GM23248 (cell line): Measurements from ENCODE around the gene FJX1. TPM values are rescaled to one million over a fixed set of nuclear protein-coding genes. Genes with fewer than 3 reads are reported as not detected.

Experiments used
- DNase-seq: peaks from one replicate; pipeline ENCODE4 v3.0.0-alpha.2; 2015
- H2AFZ ChIP-seq: fragments of 200-600 bp; sonication (generic); 2 replicates; pipeline ENCODE4 v1.6.1; 2016; ENCODE audit warnings: antibody characterized with exemption
- H3F3A ChIP-seq: fragments of 200-600 bp; sonication (generic); 2 replicates; pipeline ENCODE4 v1.6.1; 2016; ENCODE audit warnings: mild to moderate bottlenecking, antibody characterized with exemption, mixed run types; ENCODE audit not compliant: insufficient read depth
- H3K27ac ChIP-seq: fragments of 200-600 bp; sonication (generic); 2 replicates; pipeline ENCODE4 v1.5.1; 2016; ENCODE audit warnings: mild to moderate bottlenecking
- H3K27me3 ChIP-seq: fragments of 200-600 bp; sonication (generic); replicated peaks from 2 replicates; pipeline ENCODE4 v1.6.1; 2016; ENCODE audit warnings: mild to moderate bottlenecking; ENCODE audit not compliant: insufficient read depth
- H3K36me3 ChIP-seq: fragments of 200-600 bp; sonication (generic); 2 replicates; pipeline ENCODE4 v1.6.1; 2016; ENCODE audit warnings: low read depth, mild to moderate bottlenecking
- H3K4me1 ChIP-seq: fragments of 200-600 bp; sonication (generic); 2 replicates; pipeline ENCODE4 v1.6.1; 2016; ENCODE audit warnings: mild to moderate bottlenecking; ENCODE audit not compliant: insufficient read depth
- H3K4me2 ChIP-seq: fragments of 200-600 bp; sonication (generic); one replicate; pipeline ENCODE4 v1.6.1; 2016; ENCODE audit warnings: mild to moderate bottlenecking; ENCODE audit not compliant: unreplicated experiment
- H3K4me3 ChIP-seq: fragments of 200-600 bp; sonication (generic); 2 replicates; pipeline ENCODE4 v1.5.1; 2016; ENCODE audit warnings: mild to moderate bottlenecking
- H3K79me2 ChIP-seq: fragments of 200-600 bp; sonication (generic); 2 replicates; pipeline ENCODE4 v1.6.1; 2016; ENCODE audit warnings: mild to moderate bottlenecking; ENCODE audit not compliant: insufficient read depth
- H3K9ac ChIP-seq: fragments of 200-600 bp; sonication (generic); 2 replicates; pipeline ENCODE4 v1.6.1; 2016; ENCODE audit warnings: mild to moderate bottlenecking
- H3K9me2 ChIP-seq: fragments of 200-600 bp; sonication (generic); 2 replicates; pipeline ENCODE4 v1.6.1; 2016; ENCODE audit warnings: mixed run types, mild to moderate bottlenecking, moderate library complexity; ENCODE audit not compliant: insufficient read depth
- H3K9me3 ChIP-seq: fragments of 200-600 bp; sonication (generic); one replicate; pipeline ENCODE4 v1.6.1; 2017; ENCODE audit warnings: low read depth
- H4K20me1 ChIP-seq: fragments of 200-600 bp; sonication (generic); 2 replicates; pipeline ENCODE4 v1.6.0; 2016; ENCODE audit not compliant: insufficient read depth
- EZH2 ChIP-seq: fragments of 200-600 bp; sonication (generic); IDR thresholded peaks from 2 replicates; pipeline ENCODE4 v1.6.1; 2018; ENCODE audit warnings: antibody characterized with exemption, mild to moderate bottlenecking; ENCODE audit not compliant: insufficient read depth, poor library complexity, severe bottlenecking
- EZH2phosphoT487 ChIP-seq: fragments of 200-600 bp; sonication (generic); IDR thresholded peaks from 2 replicates; pipeline ENCODE4 v1.6.1; 2018; ENCODE audit warnings: antibody characterized with exemption, moderate library complexity, mild to moderate bottlenecking, low read depth; ENCODE audit not compliant: insufficient read depth
- WGBS, 2 experiments: methylation state at CpG; one replicate each; pipeline ENCODE4 v1.1.6; 2015 to 2017; ENCODE audit warnings: low lambda C conversion rate in 2 of 2, low coverage in 1 of 2; ENCODE audit errors: missing lambda C conversion rate in 2 of 2; 5-methylcytosine and 5-hydroxymethylcytosine counted together
- in situ Hi-C: fragments of 300-500 bp; cut with MboI; formaldehyde crosslinking; loops from 2 replicates; pipeline ENCODE4 v1.15.0; 2020
- polyA plus RNA-seq: library from polyadenylated mRNA; unstranded; fragments of >200 nt; fragmentation: Nextera tagmentation; extraction: Ambion mirVana; gene quantifications from 2 replicates; pipeline ENCODE4 v1.2.1, GENCODE V29; 2016
- total RNA-seq: library from RNA; depleted of rRNA; stranded (reverse); fragments of >200 nt; shearing (Covaris generic); gene quantifications from 2 replicates; pipeline ENCODE4 v1.2.3, GENCODE V29; 2014

Gene FJX1
- total and polyA plus RNA-seq, 2 experiments from 2014 or later, result 12.4 to 37.0 TPM

GRCh38 chr11:35593143-35593542 lies 25.1 kb upstream of the FJX1 start:
- no peak overlapping the region for H3K4me3 ChIP-seq
- H3K4me1 ChIP-seq, result peaks cover 25% of the 10 kb centered on the region
- no peaks in the 10 kb centered on the region for H3K9me2 ChIP-seq
- H3K9ac ChIP-seq, result no peak overlapping the region
- H3K79me2 ChIP-seq, result no peaks in the 10 kb centered on the region
- no peak overlapping the region for H2AFZ ChIP-seq
- H3K36me3 ChIP-seq, result no peaks in the 10 kb centered on the region
- peak; percentile 89 for DNase-seq
- H3F3A ChIP-seq, result peaks cover 16% of the 10 kb centered on the region; the same call in 1 of the 2 replicates
- H3K27me3 ChIP-seq, result no peaks in the 10 kb centered on the region
- no peak overlapping the region for H3K4me2 ChIP-seq
- H3K27ac ChIP-seq, result no peak overlapping the region
- in situ Hi-C loops, result no loop called here
- H4K20me1 ChIP-seq, result no peaks in the 10 kb centered on the region
- H3K9me3 ChIP-seq, result no peaks in the 10 kb centered on the region
- no peak for TF ChIP-seq EZH2phosphoT487
- TF ChIP-seq EZH2, result no peak

GRCh38 chr11:35594680-35595079 lies 23.6 kb upstream of the FJX1 start:
- Histone ChIP-seq H3F3A (0 out of 2 replicates have a peak, but pooled peaks cover 5% of the 10 kb centered on the region), H3K36me3 (no peaks in the 10 kb centered on the region), H3K79me2 (no peaks in the 10 kb centered on the region), H3K9me3 (no peaks in the 10 kb centered on the region), H3K4me3 (no peak overlapping the region), H3K9me2 (no peaks in the 10 kb centered on the region), H3K9ac (no peak overlapping the region), H3K4me1 (peaks cover 14% of the 10 kb centered on the region), H3K27ac (no peak overlapping the region), H2AFZ (no peak overlapping the region), H3K27me3 (no peaks in the 10 kb centered on the region), H4K20me1 (no peaks in the 10 kb centered on the region), H3K4me2 (no peak overlapping the region)
- no peak for DNase-seq
- no peak for TF ChIP-seq EZH2phosphoT487
- TF ChIP-seq EZH2, result no peak
- in situ Hi-C loops, result no loop called here
- 56 to 67% methylated on average over 2 of the region's 2 CpGs for WGBS, 2 experiments

- 76 to 84% methylated on average over 3 of the region's 3 CpGs for WGBS, 2 experiments
- Histone ChIP-seq H3K27me3 (no peaks in the 10 kb centered on the region), H3K9me2 (no peaks in the 10 kb centered on the region), H3K79me2 (no peaks in the 10 kb centered on the region), H4K20me1 (no peaks in the 10 kb centered on the region), H3K9me3 (no peaks in the 10 kb centered on the region), H3K27ac (no peak overlapping the region), H3K4me3 (no peak overlapping the region), H3K4me2 (no peak overlapping the region), H3K36me3 (no peaks in the 10 kb centered on the region), H2AFZ (no peak overlapping the region), H3K9ac (no peak overlapping the region), H3F3A (no peaks in the 10 kb centered on the region), H3K4me1 (peaks cover 2% of the 10 kb centered on the region)
- in situ Hi-C loops, result no loop called here
- TF ChIP-seq EZH2phosphoT487 (no peak), EZH2 (no peak)
- DNase-seq, result no peak
Measured at GRCh38 chr11:35598254-35599125, 19.8 kb upstream of the FJX1 start.

- Histone ChIP-seq H3K27ac (no peak overlapping the region), H3K4me1 (peaks cover 2% of the 10 kb centered on the region; the same call in 1 of the 2 replicates), H3F3A (no peaks in the 10 kb centered on the region), H3K4me3 (no peak overlapping the region), H3K79me2 (no peaks in the 10 kb centered on the region), H2AFZ (no peak overlapping the region), H3K9me2 (no peaks in the 10 kb centered on the region), H3K4me2 (no peak overlapping the region), H4K20me1 (no peaks in the 10 kb centered on the region), H3K27me3 (no peaks in the 10 kb centered on the region), H3K9ac (no peak overlapping the region), H3K36me3 (no peaks in the 10 kb centered on the region), H3K9me3 (no peaks in the 10 kb centered on the region)
- peak; percentile 59 for DNase-seq
- TF ChIP-seq EZH2phosphoT487, result no peak
- TF ChIP-seq EZH2, result no peak
- 24 to 25% methylated on average over 4 of the region's 4 CpGs for WGBS, 2 experiments
- in situ Hi-C loops, result loop anchor here (10.0 to 25.0 kb wide), 2 partner anchors 56 to 537 kb away; no protein-coding TSS in a partner anchor
Measured at GRCh38 chr11:35600331-35600838, 17.9 kb upstream of the FJX1 start.
